HG02884 (cell line): ENCODE measurements around the gene VAV2.
"Not testable (repeated sequence)": the region's sequence is repeated elsewhere in the genome, so short reads cannot be mapped to it uniquely, and the experiment has no call there.

Source experiments
- ATAC-seq: cut with Tn5 transposase; IDR thresholded peaks from one replicate; pipeline ENCODE4 v1.9.1; 2021; ENCODE audit warnings: mild to moderate bottlenecking, moderate library complexity; ENCODE audit not compliant: unreplicated experiment

Gene VAV2

DNA sequence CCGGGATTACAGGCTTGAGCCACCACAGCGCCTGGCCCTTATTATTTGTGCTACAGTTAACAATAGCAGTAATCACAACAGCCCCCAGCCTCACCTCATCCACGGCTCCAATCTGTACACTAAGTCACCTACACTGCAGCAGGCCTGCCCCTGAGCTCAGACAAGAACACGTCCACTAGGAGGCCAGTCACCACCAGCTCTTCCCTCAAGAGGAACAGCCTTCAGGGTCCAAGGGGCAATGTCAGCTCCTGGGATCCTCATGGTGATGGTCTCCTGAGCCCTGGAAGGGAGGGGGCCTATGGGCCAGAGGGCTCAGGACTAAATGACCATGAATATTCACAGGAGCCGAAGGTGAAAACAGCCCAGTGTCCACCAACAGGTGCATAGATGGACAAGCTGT is 67.7 kb downstream of the VAV2 start:
- ATAC-seq, result no peak

DNA sequence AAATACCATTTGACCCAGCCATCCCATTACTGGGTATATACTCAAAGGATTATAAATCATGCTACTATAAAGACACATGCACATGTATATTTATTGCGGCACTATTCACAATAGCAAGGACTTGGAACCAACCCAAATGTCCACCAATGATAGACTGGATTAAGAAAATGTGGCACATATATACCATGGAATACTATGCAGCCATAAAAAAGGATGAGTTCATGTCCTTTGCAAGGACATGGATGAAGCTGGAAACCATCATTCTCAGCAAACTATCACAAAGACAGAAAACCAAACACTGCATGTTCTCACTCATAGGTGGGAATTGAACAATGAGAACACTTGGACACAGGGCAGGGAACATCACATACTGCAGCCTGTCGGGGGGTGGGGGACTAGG is 68.5 kb downstream of the VAV2 start:
- ATAC-seq, result not testable (repeated sequence)

GRCh38 chr9:133921866-133922265 is 70.3 kb downstream of the VAV2 start:
- no peak for ATAC-seq

DNA sequence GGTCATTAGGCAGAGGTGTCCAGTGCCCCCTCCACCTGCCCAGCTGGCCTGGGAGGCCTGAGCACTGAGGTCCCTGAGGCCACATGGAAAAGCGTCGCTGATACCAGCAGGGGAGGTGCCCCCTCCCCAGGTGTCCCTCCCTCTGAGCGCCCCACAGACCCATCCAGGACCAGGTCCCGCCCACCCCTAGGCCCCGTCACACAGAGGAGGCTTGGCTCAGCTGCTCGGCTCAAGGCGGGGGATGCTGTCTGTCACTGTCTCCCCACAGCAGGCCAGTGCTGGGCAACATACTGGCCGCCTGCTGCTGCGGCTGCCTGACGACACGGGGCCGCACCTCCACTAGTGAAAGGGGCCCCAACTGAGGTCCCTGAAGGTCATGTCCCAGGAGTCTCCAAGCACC is 71.7 kb downstream of the VAV2 start:
- no peak for ATAC-seq

DNA sequence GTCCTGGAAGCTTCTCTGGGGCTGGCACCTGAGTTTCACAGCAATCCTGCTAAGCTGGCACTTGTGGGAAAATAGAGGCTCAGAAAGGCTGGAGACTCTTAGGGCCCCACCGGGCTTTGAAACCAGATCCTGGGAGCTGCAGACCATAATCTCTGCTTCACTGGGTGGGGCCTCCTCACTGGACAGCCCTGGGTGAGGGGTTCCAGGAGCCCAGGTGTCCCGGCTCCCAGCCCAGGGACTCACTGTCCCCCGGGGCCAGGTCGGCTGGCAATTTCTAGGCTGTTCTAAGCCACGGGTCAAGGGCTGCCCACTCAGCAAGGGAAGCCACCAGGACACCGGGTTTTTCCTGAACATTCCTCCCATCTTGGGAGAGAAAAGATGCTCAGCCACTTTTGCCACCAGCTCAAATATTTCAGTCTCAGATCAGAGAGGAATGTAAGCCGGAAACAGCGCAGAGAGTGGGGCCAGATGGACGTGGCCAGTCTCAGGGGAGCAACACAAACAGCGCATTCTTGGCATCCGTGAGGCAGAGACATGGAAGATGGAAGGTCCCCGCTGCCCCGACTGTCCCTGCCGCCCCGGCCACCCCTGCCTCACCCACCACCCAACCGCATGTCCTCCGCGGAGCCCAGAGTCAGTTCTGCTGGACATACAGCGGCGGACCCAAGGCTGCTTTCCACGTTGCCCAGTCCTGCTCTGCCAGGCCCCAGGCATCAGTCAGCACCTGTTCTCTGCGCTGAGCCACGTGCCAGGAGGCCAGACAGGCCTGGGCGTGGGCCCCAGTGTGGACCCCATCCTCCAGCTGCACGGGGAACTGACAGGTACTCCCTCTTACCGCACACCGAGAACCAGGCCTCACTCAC is 72.6 kb downstream of the VAV2 start:
- ATAC-seq, result no peak

DNA sequence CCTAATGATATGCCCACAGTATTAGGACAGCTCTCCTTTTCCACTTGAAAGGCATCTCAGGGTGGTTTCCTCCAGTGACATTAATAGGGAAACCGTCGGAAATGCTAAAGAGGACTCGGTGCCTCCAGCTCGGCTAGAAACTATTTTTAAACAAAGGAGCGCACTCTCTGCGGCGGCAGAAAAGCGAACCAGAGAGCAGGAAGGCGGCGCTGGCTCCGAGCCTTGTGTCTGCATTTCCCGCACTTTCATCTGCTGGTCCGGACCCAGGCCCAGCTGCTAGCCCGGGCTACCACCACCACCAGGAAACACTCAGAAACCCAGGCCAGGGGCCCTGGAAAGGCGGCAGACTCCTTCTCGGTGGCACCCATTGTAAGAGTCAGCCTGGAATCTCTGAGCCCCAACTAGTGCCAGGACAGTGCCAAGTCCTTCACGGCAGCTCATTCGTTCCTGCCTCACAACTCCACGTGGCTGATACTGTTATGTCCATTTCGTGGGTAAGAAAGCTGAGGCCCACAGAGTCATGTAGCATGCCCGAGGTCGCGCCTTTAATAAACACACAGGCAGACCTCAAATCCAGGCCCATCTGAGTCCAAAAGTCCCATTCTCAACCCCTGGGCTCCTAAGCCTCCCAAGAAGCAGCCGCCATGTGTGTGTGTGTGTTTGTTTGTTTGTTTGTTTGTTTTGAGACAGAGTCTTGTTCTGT is 73.9 kb downstream of the VAV2 start:
- no peak for ATAC-seq

DNA sequence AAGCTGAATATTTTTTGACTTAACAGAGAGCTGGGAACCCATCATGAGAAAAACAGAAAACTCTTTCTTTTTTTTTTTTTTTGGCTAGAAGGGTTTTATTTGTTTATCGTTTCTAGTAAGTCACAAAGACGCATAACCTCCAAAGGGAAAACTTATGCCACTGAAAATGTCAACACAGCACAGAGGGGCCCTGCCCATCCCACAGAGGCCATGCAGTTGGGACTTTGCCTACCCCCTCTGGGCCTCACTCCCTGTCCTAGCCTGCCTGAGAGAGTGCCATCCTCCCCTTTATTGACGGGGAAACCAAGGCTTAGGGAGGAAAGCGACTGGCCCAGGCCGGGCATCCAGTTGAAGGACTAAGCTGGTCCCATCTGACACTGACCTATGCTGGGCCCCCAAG is 74.7 kb downstream of the VAV2 start:
- no peak for ATAC-seq

DNA sequence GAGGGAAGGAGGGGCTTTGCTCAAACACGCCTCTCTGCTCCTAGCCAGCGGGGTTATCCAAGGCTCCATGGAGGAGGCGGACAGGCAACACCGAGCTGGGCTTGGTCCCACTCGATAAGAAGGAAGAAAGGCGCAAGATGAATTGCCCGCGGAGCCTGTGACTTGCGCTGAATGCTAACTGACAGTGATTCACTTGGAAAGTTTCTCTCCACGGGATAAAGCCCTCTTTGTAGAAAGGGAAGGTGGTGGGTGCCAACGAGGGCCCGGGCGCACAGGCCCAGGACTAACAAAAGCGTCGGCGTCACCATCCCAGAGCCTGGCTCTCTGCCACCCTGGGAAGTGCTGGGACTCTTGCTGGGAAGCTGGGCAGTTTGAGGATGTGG is 76.0 kb downstream of the VAV2 start:
- ATAC-seq, result no peak

GRCh38 chr9:133915534-133916158 is 76.5 kb downstream of the VAV2 start:
- ATAC-seq, result no peak

DNA sequence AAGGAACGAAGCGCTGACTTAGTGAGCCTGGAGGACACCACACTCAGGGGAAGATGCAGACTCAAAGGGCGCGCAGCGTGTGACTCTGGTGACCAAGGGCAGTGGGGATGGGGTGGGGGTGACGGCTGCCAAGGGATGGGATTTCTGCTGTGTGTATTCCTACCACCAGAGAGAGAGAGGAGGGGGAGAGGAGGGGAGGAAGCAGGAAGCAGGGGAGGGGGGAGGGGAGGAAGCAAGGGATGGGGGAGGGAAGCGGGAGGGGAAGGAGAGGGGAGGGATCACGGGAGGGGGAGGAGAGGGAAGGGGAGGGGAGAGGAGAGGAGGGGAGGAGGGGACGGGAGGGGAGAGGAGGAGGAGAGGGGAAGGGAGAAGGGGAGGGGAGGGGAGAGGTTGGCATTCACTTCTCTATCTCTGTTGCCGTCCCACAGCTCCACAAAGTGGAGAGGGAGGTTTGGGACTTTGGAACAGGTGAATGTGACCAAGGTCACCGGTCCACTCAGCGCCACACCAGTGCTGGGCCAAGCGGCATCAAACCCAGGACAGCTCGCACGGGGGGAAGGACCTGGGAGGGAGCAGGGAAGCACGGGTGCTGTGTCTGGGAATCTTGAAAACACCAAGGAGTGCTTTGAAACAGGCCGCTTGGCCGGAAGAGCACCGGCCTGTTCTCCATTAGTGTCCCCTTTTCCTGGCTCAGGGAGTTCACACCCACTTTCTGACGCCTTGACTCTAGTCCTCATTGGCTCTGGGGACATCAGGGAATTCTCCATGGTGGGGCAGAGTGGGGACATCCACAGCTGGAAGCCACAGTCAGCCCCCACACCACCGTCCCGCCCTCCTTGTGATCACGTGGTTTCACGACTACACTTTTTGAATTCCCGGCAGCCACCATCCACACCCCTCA is 77.4 kb downstream of the VAV2 start:
- ATAC-seq, result no peak

DNA sequence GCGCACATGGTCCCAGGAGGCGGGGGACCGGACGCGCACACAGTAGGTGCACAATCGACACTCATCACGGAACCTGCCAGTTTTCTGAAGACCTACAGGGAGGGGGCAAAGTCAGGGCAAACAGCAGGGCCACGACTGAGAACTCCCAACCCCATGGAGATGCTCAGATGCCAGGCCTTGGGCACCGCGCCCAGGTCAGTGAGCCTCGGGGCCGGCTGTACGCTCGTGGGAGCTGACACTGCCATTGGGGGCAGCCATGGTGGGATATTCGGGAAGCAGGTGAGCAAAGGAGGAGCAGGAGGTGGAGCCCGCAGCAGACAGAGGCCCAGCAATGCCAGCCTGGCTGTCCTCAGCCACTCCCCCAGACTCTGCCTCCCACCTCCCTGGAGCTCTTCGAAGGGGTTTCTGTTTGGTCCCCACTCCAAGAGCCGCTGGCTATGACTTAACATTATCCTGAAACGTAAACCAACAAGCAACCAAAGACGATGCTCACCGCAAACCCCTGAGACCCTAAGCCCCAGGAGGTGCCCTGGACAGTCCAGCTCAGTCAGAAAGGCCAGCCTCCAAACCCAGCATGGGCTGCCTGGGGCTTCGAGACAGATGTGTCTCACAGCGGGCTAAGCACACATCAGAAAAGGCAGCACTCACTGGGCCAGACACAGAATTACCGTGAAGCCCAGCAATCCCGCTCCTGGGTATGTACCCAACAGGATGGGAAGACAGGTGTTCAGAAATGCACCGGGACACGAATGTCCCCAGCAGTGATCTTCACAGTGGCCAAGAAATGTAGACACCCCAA is 78.4 kb downstream of the VAV2 start:
- ATAC-seq, result no peak

GRCh38 chr9:133910855-133911514 is 81.1 kb downstream of the VAV2 start:
- no peak for ATAC-seq

DNA sequence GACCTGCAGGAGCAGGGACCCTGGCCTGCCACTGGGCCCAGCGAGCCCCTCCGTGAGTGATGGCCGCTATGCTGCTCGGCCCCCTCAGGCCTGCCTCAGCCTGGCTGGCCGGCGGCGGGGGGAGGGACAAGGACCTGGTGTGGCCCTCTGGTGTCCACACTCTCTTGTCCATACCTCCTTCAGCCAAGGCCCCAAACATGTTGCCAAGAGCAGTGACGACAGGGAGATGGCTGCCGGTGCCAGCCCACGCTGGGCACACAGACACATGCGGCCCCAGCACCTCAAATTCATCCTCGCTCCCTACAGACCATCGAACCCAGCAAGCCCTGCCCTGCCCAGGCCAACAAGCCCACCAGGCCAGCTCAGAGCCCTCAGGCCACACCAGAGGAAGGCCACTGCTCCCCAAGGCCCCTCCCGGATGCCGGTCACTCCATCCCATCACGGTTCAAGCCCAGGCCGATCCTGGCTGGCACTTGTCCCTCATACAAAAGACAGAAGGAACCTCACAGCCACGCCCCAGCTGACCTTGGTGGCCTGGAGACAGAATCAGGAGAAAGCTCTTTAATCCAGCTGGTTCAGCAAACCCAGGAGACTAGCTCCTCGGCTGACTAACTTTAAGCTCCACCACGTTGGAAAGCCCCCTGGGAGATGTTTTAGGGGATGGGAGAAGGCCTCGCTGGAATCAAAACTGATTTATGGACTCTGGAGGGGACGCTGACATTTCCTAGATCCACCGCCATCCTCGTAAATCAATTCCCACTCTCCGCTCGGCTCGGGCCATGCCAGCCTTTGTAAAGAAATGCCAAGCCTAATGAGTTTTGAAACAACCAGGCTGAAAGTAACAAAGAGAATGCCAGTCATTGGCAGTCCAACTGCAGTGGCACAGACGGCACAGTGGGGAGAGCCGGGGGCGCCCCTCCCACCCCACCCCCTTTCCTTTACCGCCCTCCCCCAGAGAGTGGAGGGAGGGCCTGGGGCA is 84.9 kb downstream of the VAV2 start:
- no peak for ATAC-seq

GRCh38 chr9:133906218-133906617 is 85.9 kb downstream of the VAV2 start:
- no peak for ATAC-seq

GRCh38 chr9:133905493-133905892 is 86.6 kb downstream of the VAV2 start:
- no peak for ATAC-seq

DNA sequence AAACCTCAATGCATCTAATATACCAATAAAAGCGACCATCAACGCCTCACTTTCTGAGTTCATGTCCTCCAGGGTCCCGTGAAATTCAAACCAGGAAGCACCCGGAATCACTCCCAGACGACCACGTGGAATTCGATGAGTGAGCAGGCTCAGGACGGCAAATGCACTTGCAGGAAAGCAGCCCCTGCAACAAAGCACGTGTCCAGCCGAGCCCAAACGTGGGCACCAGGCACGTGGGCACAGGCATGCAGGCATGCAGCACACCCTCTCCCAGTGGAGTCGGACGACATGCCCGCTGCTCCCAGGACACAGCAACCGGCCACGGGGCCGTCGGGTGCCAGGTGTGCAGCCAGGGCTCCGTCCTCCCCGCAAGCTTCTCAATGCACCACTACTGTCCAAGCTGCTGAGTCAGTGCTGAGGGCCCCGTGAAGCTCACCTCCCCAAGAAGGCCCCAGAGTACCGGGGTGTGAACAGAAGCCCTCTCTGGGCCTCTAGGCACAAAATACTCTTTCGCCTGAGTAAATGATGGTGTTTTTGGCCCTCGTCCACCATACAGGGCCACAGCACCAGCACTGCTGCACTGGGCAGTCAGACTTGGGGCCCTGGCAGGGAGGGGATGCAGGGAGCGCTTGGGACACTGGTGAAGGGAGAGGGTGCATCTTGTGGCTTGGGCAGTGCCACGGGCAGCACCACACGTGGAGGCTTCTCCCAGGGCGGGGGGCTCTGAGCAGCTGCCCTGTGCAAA is 87.6 kb downstream of the VAV2 start:
- ATAC-seq, result no peak

DNA sequence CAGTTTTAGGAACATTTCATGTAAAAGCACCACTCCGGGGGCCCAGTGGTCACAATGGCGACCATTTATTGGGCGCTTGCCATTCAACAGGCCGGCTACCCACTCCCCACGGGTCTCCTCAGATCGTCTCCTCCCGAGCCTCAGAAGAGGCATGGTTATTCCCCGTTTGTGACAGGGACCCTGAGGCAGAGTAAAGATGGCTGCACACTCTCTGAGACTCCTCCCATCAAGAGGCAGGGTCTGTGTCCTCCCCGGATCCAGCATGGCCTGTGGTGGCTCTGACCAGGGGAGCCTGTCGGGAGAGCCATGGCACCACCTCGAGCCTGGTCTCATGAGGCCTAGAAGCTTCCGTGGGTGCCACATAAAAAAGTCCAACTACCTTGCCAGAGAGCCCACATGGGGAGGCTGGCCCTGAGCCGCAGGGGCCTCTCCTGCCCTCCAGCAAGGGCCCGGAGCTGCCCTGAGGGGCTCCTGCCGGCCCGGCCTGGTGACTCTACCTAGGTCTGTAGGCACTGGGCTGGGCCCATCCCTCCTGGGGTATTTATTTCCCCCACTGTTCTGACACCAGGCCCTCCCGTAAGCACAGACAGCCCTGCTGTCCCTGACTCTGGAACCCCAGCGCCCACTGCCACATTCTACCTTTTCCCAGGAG is 90.8 kb downstream of the VAV2 start:
- ATAC-seq, result no peak
